ENCODE data around the gene PIMREG. TPM values are rescaled to one million over a fixed set of nuclear protein-coding genes. Genes with fewer than 3 reads are reported as not detected.
A peak's percentile ranks its signal among the peaks of the same experiment; 100 is the strongest.

The PIMREG gene
- total RNA-seq, 1 donor from 2014 or later = 10.4 TPM

- Histone ChIP-seq H3K36me3 (ENCODE audit: control insufficient read depth, insufficient read depth, low read length) (no peaks in the 10 kb centered on the region), H3K4me3 (ENCODE audit: low read depth, low read length) (no peak overlapping the region), H3K27me3 (ENCODE audit: control insufficient read depth, insufficient read depth, low read length) (peaks cover 8% of the 10 kb centered on the region)
- DNase-seq (ENCODE audit: low read depth) = peak; percentile 48
- no peak for TF ChIP-seq CTCF (IDR thresholded peaks at IDR 0.05; ENCODE audit: insufficient read depth, low read length, poor library complexity, severe bottlenecking)
Observed at GRCh38 chr17:6439951-6440350, 4.3 kb upstream of the PIMREG start.

- Histone ChIP-seq H3K27me3 (ENCODE audit: control insufficient read depth, insufficient read depth, low read length) (no peaks in the 10 kb centered on the region), H3K4me3 (ENCODE audit: low read depth, low read length) (no peak overlapping the region), H3K36me3 (ENCODE audit: control insufficient read depth, insufficient read depth, low read length) (peaks cover 2% of the 10 kb centered on the region)
- no peak for DNase-seq (ENCODE audit: low read depth)
- TF ChIP-seq CTCF (IDR thresholded peaks at IDR 0.05; ENCODE audit: insufficient read depth, low read length, poor library complexity, severe bottlenecking) = no peak
Observed at GRCh38 chr17:6442775-6443174, 1.5 kb upstream of the PIMREG start.

- peak overlapping the region; percentile 57 for H3K4me3 ChIP-seq (ENCODE audit: low read depth, low read length)
- no peak for TF ChIP-seq CTCF (IDR thresholded peaks at IDR 0.05; ENCODE audit: insufficient read depth, low read length, poor library complexity, severe bottlenecking)
Observed at GRCh38 chr17:6444571-6445335, 498 bp downstream of the PIMREG start.

GRCh38 chr17:6446516-6447100 is 2.4 kb downstream of the PIMREG start:
- Histone ChIP-seq H3K27me3 (ENCODE audit: control insufficient read depth, insufficient read depth, low read length) (no peaks in the 10 kb centered on the region), H3K36me3 (ENCODE audit: control insufficient read depth, insufficient read depth, low read length) (peaks cover 2% of the 10 kb centered on the region), H3K4me3 (ENCODE audit: low read depth, low read length) (no peak overlapping the region)
- no peak for TF ChIP-seq CTCF (IDR thresholded peaks at IDR 0.05; ENCODE audit: insufficient read depth, low read length, poor library complexity, severe bottlenecking)
- no peak for DNase-seq (ENCODE audit: low read depth)

More at GRCh38 chr17:6444571-6445335, 498 bp downstream of the PIMREG start:
- peaks cover 2% of the 10 kb centered on the region for H3K36me3 ChIP-seq (ENCODE audit: control insufficient read depth, insufficient read depth, low read length)
- DNase-seq (ENCODE audit: low read depth) = no peak
- H3K27me3 ChIP-seq (ENCODE audit: control insufficient read depth, insufficient read depth, low read length) = no peaks in the 10 kb centered on the region

GRCh38 chr17:6448473-6448872 is 4.2 kb downstream of the PIMREG start:
- TF ChIP-seq CTCF (IDR thresholded peaks at IDR 0.05; ENCODE audit: insufficient read depth, low read length, poor library complexity, severe bottlenecking) = no peak
- H3K27me3 ChIP-seq (ENCODE audit: control insufficient read depth, insufficient read depth, low read length) = no peaks in the 10 kb centered on the region
- peaks cover 2% of the 10 kb centered on the region for H3K36me3 ChIP-seq (ENCODE audit: control insufficient read depth, insufficient read depth, low read length)
- H3K4me3 ChIP-seq (ENCODE audit: low read depth, low read length) = no peak overlapping the region
- DNase-seq (ENCODE audit: low read depth) = no peak
